ENCODE data around the gene FOXO1. TPM values are rescaled to one million over a fixed set of nuclear protein-coding genes. Genes with fewer than 3 reads are reported as not detected.
A peak's percentile ranks its signal among the peaks of the same experiment; 100 is the strongest.

Gene FOXO1
- total RNA-seq, 2 donors from 2014 or later = 31.1 to 33.9 TPM

DNA sequence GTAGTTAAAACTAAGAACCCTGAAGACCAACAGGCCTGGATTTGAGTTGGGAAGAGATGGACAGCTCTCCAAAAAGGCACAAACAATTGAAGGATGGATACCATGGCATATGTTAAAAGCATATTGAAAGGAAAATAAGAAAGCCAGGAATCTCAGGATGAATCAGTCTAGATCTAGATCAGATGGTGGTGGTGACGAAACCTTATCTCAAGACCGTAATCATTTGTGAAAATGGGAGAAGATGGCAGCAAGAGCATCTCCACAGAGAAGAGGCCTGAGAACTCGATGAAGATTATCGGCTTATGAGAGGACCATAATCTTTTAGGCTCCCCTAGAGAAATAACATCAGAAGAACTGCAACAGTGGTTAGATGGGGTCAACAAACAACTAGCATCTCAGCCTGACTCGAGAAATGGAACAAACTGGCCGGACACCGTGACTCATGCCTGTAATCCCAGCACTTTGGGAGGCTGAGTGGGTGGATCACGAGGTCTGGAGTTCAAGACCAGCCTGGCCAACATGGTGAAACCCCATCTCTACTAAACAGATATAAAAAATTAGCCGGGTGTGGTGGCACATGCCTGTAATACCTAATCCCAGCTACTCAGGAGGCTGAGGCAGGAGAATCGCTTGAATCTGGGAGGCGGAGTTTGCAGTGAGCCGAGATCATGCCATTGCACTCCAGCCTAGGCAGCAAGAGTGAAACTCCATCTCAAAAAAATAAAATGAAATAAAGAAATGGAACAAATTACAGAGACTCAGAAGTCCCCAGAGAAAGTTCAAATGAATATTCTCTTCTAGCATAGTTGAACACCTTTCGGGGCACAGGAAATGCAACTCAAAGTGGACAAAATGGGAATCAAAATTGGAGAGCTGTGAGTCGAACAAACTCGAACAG is 47.6 kb downstream of the FOXO1 start:
- ATAC-seq = no peak
- intact Hi-C loops (cut with DNase I, micrococcal nuclease) = no loop called here
- DNase-seq = no peak

DNA sequence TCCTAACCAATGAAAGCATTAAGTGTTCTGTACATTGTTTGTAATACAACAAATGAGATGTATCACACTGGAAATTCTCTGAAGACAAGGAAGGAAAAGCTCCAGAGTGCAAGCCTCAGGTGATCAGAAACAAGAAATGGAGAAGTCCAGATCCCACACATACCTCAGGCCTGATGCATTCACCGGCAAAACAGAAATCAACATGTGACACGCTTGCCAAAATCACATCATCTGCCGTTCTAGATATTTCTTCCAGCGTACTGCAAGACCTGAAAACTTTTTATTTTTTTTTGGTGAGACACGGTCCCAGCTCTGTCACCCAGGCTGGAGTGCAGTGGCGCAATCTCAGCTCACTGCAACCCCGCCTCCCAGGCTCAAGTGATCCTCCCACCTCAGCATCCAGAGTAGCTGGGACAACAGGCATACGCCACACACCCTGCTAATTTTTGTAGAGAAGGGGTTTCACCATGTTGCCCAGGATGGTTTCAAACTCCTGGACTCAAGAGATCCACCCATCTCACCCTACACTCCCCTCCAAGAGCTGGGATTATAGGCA is 48.6 kb downstream of the FOXO1 start:
- intact Hi-C loops (cut with DNase I, micrococcal nuclease) = no loop called here
- DNase-seq = no peak
- ATAC-seq = no peak

DNA sequence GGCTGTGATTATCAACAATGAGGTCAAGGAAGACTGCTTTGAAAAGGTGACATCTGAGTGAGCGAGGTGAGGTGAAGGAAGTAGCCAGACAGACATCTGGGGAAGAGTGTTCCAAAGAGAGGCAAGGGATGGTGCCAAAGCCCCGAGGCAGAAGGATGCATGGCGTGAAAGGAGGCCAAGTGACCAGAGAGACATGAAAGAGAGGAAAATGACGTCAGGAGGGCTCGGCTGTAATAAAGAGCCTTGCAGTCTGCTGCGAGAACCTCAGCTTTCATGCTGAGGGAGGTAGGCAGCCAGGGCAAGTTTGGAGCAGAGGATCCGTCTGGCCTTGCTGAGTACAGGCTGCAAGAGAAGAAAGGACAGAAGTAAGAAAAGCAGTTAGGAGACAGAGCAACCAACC is 50.8 kb downstream of the FOXO1 start:
- intact Hi-C loops (cut with DNase I, micrococcal nuclease) = no loop called here
- no peak for DNase-seq
- no peak for ATAC-seq

DNA sequence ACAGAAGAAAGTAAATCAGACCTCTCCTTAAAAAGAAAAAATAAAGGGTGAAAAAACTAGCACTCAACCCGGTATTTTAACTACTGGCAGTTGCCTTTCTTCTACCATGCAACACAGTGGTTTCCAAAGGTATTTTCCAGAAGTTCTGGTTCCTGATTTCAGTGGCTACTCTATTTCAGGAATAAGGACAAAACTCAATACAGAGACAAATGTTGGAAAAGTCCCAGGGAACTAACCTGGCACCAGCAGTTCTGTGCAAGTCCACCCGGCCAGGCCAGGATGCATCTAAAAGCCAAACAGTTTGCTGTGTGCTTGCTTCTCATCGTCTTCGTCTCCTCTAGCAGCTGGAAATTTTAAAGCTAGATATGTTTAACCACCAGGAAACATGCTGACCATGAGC is 52.5 kb downstream of the FOXO1 start:
- DNase-seq = no peak
- no peak for ATAC-seq
- intact Hi-C loops (cut with DNase I, micrococcal nuclease) = no loop called here

DNA sequence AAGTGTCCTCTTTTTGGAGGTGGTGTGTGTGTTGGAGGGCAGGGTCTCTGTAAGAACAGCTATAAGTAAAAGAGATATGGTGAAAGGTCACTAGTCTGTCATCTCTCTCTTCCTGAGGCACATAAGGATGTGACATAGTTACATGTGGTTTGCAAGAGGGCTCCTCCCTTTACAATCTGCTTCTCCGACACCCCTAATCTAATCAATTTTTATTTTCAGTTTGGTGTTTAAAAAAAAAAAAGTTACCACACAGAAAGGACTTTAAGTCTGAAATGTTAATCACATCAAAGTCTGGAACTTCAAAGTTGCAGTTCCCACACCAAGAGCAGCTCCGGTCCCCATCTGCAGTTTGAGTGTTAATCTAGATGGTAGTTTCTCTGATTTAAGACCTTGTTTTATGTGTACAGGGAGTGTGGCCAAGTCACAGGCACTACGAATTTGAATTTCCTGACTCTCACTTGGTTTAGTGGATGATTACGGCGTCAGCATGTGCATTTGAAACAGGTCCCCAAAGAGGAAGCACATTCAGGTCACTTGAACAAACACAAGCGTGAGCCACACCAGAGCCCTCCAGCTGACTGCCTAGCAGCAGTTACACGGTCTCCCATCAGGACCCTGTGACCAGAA is 53.1 kb downstream of the FOXO1 start:
- intact Hi-C loops (cut with DNase I, micrococcal nuclease) = no loop called here
- peak; percentile 65 for ATAC-seq
- DNase-seq = peak; percentile 45 to 66

DNA sequence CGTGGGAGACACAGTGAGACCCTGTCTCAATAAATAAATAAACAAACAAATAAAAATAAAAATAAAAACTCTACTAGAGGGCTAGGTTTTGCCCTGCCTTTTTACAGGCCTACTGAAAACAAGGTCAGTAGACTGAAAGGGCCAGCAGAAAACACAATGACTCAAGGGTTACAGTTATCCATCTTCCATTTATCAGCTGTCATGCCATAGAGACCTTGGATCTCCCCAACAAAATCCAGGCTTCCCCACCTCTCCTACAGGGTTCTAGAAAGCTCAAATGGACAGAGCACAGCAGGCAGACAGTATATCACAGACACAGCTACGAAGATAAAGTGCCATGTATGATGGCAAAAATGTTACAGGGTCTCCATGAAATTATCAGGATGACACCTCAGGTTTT is 54.4 kb downstream of the FOXO1 start:
- ATAC-seq (no peak), DNase-seq (no peak)
- intact Hi-C loops (cut with DNase I, micrococcal nuclease) = no loop called here

DNA sequence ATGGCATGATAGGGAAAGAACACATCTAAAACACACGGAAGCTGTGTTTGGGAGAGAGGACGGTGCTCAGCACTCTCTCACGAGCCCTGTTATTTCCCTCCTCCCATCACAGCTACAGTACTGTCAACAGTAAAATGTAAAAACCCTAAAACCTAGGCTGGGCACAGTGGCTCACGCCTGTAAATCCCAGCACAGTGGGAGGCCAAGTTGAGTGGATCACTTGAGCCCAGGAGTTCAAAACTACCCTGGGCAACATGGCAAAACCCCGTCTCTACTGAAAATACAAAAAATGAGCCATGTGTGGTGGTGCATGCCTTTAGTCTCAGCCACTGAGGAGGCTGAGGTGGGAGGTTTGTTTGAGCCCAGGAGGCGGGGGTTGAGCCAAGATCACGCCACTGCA is 54.8 kb downstream of the FOXO1 start:
- DNase-seq = no peak
- intact Hi-C loops (cut with DNase I, micrococcal nuclease) = no loop called here
- ATAC-seq = no peak

DNA sequence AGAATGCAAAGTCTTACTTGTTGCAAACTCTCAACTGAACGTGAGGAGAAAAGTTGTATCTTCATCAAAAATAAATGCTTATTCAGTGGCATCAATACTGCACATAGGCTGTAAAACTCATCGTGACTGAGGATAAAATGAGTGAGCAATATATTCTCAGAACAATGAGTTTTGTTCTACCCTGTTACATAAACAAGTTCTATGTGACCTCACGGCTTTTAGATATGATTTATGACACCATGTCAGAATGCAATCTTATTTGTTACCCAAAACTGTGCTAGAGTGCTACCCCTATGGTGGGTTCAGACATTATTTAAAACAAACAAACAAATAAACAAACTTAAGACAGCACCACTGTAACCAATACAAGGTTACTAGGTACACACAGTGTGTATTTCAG is 55.4 kb downstream of the FOXO1 start:
- intact Hi-C loops (cut with DNase I, micrococcal nuclease) = no loop called here
- DNase-seq (no peak), ATAC-seq (no peak)

DNA sequence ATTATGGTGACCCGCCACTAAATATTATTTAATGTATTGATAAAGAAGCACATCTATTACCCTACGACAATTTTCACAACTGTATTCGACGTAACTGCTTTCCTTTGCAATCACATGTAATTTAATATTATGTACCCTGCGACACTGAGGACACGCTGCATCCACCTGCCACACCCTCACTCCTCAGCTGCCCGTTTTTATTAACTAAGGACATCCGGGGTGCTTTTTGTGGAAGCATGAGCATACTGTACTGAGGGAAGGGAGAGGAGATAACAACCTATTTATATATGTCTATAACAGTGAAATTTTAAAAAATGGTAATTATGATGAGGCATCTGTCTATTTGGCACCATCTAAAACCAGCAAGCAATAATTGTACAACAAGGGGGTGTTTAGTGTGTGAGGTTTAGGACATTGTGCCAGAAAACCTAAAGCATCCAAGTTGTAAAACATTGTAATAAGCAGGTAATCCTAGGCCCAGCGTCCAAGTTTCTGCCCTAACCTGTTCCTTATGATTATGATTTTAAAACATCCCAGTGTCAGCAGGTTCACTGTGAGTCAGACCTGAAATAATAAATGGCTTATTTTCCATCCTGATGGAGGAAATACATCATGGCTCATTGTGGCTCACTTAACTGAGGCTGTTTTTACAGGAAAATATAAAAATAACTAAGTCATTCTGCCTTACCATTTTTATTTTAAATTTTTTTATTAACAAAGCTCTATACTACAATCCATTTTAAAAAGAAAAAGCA is 56.3 kb downstream of the FOXO1 start:
- intact Hi-C loops (cut with DNase I, micrococcal nuclease) = no loop called here
- ATAC-seq = peak; percentile 76

DNA sequence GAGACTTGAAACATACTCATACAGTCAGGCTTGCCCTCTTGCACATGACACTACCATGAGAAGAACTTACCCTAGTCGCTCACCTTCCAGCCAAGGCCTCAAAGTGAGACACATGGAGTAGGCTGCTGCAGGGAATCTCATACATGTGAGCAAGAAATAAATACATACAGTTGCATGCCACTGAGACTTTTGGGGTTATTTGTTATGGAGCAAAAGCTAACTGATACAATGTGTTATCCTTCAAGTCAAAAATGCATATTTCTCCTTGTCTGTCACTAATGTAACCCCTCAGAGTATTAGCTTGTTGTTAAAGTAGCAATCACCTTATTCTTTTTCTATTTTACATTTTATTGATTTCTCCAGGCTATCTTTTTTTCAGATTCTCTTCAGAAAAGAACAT is 58.1 kb downstream of the FOXO1 start:
- intact Hi-C loops (cut with DNase I, micrococcal nuclease) = no loop called here
- ATAC-seq (no peak), DNase-seq (no peak)

More for the DNA sequence above, 56.3 kb downstream of the FOXO1 start:
- DNase-seq = peak in 1 of 2 donors; percentile 40

DNA sequence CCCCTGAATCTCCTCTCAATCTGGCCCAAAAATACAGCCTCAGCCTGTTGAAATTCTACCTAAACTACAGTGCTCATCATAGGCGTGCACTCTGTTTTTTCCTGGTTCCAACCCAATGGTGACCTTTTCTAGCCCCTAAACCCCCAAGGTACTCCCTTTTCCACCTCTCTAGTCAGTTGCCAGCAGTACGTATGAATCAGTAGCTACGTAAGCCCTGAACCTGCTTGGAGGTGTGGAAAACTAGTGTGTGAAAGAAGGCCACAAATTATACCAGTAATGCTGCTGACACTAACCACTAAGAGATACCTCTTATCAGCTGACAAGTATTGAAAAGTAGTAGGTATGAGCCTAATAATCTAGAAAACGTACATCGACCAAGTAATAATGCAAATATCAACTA is 60.9 kb downstream of the FOXO1 start:
- DNase-seq (no peak), ATAC-seq (no peak)
- intact Hi-C loops (cut with DNase I, micrococcal nuclease) = no loop called here

DNA sequence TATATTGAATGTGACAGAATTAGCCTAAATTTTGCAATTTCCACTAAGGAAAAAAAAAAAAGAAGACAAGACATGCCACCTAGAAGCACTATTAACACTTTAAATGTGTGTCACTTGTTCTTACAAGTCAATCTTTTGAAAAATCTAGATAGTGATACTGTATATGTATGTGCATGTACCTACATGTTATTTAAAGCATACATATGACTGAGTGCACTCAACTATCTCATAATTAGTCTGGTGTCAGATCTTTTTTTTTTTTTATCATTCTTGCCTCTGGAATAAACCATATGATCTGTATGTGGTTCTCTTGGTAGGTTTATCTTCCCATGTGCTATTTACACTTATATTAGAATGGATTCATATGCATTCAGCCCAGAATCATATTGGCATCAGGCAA is 62.3 kb downstream of the FOXO1 start:
- intact Hi-C loops (cut with DNase I, micrococcal nuclease) = no loop called here
- DNase-seq (no peak), ATAC-seq (no peak)

DNA sequence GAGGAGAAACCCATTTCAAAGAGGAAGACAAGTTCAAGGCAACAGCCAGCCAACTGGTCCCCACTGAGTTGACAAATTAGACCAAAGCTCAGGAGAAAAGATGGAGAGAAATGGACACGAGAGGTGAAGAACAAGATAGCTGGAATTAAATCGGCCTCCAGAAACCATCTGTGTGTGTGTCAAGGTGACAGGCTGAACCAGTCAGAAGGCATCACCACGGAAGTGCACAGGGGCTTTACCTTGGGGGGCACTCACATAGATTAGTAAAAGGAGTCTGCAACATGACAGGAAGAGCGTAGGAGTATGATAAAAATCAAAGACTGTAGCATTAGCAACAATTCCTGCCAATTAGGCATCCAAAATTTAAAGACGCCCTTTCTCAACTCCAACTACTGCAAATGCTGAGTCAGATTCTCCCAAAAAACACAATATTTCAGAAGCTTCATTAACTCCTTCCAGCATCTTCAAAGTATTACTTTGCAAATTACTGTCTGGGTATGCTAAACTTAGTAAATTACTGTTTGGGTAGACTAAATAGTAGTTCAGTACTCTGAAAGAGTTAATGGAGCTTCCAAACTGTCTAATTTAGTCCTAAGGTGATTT is 66.2 kb downstream of the FOXO1 start:
- intact Hi-C loops (cut with DNase I, micrococcal nuclease) = no loop called here
- DNase-seq = no peak
- ATAC-seq = no peak

DNA sequence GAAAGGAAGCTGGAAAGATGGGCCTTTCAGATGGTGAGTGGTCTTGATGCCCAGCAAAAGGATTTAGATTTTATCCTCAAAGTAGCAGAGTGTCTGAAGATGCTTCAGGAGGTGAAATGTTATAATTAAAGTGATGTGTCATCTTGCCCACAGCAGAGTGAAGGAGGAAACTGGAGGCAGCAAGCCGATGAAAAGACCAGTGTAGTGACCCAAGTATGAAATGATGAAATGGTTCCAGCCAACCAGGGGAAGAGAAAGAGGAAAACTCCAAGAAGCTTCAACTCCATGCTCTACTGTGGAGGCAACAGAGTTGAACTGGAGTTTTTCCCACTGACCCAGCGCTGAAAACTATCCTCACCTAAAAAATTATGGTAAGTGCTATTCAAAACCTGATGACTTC is 66.7 kb downstream of the FOXO1 start:
- DNase-seq (no peak), ATAC-seq (no peak)
- intact Hi-C loops (cut with DNase I, micrococcal nuclease) = no loop called here

DNA sequence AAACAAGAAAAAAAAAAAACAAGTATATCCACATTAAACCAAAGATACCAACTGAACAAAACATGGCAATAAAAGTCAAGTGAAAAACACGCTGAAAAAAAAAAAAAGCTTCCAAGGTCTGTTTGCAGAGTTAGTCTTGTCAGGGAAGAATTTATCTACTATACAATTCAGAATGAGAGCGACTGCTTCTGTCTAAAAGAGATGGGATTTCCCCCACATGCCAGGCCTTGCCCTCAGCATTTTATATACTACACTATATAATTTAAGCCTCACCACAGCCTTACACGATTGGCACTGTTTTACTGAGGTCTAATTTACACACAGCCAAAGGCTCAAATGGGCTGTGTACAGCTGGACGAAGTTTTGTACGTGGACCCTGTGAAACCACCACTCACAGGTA is 67.3 kb downstream of the FOXO1 start:
- DNase-seq (no peak), ATAC-seq (no peak)
- intact Hi-C loops (cut with DNase I, micrococcal nuclease) = no loop called here

DNA sequence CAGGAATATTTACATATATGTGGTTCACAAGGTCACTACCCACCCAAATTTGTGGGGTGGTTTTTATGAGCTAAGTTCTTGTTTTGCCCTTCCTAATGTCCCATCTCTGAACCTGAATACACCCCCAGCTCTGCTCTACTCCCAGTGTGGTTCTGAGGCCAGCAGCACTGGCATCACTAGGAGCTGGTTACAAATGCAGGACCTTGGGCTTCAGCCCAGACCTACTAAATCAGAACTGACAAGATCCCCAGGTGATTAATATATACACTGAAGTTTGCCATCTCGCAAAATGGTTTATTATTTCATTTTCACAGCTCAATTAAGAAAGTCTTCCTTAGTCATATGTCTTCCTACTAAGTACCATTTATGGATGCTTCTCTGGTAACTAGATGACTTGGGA is 67.9 kb downstream of the FOXO1 start:
- ATAC-seq = no peak
- DNase-seq = no peak
- intact Hi-C loops (cut with DNase I, micrococcal nuclease) = no loop called here

DNA sequence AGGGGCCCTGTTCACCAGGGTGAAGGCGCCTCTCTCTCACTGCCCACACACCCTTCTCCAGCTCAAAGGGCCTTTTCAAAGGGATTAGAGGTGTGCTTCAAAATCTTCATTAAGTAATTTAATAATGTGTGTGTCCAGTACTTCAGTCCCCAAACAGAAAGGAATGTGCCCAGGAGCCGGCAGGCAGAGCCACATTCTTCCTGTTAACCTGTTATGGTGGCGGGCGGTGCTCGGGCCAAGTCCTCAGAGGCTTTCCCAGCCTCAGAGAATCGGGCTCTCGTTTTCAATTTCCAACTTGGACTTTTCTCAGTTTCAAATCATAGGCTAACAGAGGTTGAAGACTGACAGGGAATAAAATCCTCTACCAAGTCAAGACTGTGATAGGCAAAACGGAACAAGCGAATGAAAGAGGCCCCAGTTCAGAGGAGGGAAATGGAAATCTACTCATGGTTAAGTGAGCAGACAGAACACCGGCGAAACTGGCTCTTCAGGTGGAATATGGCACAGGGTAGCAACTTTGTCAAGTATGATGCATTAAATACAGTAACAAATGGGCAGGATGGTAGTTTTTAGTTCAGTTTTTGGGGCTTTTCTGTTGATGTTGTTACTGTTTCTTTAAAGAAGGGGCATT is 68.6 kb downstream of the FOXO1 start:
- DNase-seq (no peak), ATAC-seq (no peak)
- intact Hi-C loops (cut with DNase I, micrococcal nuclease) = no loop called here

DNA sequence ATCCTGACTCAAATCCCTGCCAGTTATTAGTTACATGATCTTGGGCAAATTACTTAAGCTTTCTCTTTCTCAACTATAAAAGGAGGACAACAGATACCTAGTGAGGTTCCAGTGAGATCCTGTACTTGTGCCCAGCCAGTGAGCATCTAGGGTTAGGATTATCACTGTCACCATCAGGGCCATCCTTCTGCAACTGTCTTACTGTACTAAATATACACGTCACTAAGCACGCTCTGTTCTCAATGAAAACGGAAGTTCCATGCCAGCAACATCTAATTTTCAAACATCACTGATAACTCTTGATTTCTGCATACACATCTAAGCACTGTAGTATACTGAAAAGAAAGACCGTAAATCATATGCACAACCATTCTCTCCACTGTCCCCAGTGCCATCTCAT is 70.0 kb downstream of the FOXO1 start:
- intact Hi-C loops (cut with DNase I, micrococcal nuclease) = no loop called here
- ATAC-seq (no peak), DNase-seq (no peak)

DNA sequence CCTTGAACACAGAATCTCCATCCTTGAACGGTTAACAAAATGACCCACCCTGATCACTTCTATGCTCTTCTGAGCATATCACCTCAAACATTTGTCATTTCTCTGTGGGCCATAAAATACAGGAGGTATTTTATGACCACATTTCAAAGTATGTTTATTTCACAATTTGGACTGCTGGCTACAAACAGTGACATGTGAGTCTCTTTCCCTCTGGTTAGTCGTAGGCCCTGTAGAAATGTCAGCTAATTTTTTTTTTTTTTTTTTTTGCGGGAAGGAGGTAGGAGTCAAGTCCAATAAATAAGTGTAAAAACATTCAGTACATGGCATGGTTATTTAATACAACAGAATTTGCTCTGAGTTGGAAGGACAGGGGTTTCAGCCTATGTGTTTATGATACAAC is 70.7 kb downstream of the FOXO1 start:
- intact Hi-C loops (cut with DNase I, micrococcal nuclease) = no loop called here
- DNase-seq (no peak), ATAC-seq (peak; percentile 67)

All from left colon (tissue), 2 donors.